Prostate gland (tissue), 2 donors: ENCODE measurements around the gene SUMF2.

Experiments used
- POLR2A ChIP-seq: fragments of 450-650 bp; IDR thresholded peaks from one replicate; pipeline ENCODE4 v1.6.1; 2016; ENCODE audit warnings: antibody characterized with exemption, mild to moderate bottlenecking
- POLR2AphosphoS5 ChIP-seq: sonication (generic); formaldehyde crosslinking; IDR thresholded peaks from one replicate; pipeline ENCODE4 v1.6.1; 2017; ENCODE audit warnings: antibody characterized with exemption
- TF ChIP-seq, protein P1 (sequence below), 4 experiments: fragments of 200-600 bp in 2 of 4; fragments of 450-650 bp in 2 of 4; sonication (generic) in 2 of 4; IDR thresholded peaks; 1 replicate in 3 of 4; 2 replicates in 1 of 4; pipeline ENCODE4 v1.5.1; 2016 to 2019; ENCODE audit warnings: antibody characterized with exemption in 4 of 4, mild to moderate bottlenecking in 2 of 4, moderate library complexity in 2 of 4

- TF ChIP-seq, protein P1, sequence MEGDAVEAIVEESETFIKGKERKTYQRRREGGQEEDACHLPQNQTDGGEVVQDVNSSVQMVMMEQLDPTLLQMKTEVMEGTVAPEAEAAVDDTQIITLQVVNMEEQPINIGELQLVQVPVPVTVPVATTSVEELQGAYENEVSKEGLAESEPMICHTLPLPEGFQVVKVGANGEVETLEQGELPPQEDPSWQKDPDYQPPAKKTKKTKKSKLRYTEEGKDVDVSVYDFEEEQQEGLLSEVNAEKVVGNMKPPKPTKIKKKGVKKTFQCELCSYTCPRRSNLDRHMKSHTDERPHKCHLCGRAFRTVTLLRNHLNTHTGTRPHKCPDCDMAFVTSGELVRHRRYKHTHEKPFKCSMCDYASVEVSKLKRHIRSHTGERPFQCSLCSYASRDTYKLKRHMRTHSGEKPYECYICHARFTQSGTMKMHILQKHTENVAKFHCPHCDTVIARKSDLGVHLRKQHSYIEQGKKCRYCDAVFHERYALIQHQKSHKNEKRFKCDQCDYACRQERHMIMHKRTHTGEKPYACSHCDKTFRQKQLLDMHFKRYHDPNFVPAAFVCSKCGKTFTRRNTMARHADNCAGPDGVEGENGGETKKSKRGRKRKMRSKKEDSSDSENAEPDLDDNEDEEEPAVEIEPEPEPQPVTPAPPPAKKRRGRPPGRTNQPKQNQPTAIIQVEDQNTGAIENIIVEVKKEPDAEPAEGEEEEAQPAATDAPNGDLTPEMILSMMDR (IDR thresholded peaks at IDR 0.05) = no peak
- no peak for TF ChIP-seq POLR2A
- TF ChIP-seq POLR2AphosphoS5 = no peak
Observed at GRCh38 chr7:56107954-56108258, 43.8 kb downstream of the SUMF2 start.
